Rectal smooth muscle tissue (tissue), 1 donor: ENCODE data around the gene MYADM.

Experiments used
- H3K27ac ChIP-seq: one replicate; pipeline ENCODE4 v1.7.0; 2013; ENCODE audit warnings: low read depth, low read length, inconsistent platforms
- H3K27me3 ChIP-seq: one replicate; pipeline ENCODE4 v1.7.0; 2013; ENCODE audit warnings: low read length; ENCODE audit not compliant: control insufficient read depth, insufficient read depth
- H3K36me3 ChIP-seq: one replicate; pipeline ENCODE4 v1.7.0; 2013; ENCODE audit warnings: low read length; ENCODE audit not compliant: control insufficient read depth, insufficient read depth
- H3K4me1 ChIP-seq: one replicate; pipeline ENCODE4 v1.7.0; 2013; ENCODE audit warnings: low read length; ENCODE audit not compliant: control insufficient read depth, insufficient read depth
- H3K4me3 ChIP-seq: one replicate; pipeline ENCODE4 v1.7.0; 2013; ENCODE audit warnings: low read length
- H3K9ac ChIP-seq: one replicate; pipeline ENCODE4 v1.7.0; 2013; ENCODE audit warnings: low read length

Gene MYADM

DNA sequence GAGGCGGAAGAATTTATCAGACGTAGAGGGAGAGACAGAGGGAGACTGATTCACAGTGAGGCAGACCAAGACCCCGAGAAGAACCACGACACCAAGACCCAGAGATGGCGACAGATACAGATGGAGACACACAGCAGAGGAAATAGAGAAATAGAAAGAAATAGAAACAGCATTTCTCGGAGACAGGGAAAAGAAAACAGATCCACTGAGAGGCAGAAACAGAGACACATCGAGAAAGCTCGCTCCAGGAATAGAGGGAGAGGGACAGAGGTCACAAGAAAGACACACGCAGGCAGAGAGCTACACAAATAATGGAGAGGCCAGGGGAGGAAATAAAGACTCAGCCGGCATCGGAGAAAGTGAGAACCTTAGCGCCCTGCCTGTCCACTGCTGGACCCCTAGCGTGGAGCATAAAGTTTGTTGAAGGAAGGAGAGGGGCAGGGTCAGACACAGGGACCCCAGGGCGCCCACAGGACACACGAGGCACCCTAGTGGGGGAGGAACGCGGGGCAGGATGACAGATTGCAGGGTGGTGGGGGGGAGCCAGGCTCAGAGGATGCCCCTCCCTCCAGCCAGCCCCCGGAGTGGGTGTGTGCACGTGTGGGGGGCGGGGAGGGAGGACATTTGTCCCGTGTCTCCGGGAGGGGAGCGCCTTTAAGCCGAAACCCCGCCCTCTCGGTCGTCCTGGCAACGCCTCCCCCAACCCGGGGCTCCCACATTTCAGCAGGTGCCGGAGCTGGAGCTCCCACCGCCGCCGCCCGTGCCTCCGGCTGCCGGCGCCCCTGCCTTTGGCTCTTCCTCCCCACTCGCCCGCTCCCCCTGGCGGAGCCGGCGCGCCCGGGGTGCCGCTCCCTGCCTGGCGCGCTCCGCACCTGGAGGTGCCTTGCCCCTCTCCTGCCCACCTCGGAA is 14.1 kb downstream of the MYADM start, which contains the start of gene PRKCG:
Gene PRKCG, plus strand, starts transcription at position 716 of the 909 bp plus-strand sequence. CDS start 298 bp downstream, outside the sequence.
- Histone ChIP-seq H3K4me1 (no peaks in the 10 kb centered on the region), H3K27ac (no peak within 1 kb of the TSS), H3K4me3 (no peak within 1 kb of the TSS), H3K27me3 (peaks cover 28% of the 10 kb centered on the region), H3K36me3 (no peaks in the 10 kb centered on the region), H3K9ac (no peak within 1 kb of the TSS)

DNA sequence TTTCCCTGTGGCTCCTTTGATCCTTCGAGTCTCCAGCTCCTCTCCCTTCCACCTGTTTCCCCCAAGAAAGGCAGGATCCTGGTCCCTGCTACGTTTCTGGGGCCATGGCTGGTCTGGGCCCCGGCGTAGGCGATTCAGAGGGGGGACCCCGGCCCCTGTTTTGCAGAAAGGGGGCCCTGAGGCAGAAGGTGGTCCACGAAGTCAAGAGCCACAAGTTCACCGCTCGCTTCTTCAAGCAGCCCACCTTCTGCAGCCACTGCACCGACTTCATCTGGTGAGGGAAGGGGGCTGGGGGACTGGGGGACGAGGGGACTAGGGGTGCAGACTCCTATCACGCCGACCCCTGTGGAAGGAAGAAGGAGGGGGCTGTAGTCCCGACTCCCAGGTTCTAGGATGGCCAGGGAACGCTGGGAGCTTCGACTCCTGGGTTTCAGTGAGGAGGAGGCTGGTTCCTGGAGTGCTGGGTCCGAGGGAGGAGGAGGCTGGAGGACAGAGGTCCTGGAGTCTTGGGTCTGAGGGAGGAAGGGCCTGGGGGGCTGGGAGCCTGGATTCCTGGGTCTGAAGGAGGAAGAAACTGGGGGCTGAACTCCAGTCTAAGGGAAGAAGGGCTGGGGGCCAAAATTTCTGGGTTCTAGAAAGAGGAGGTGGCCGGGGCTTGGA is 14.8 kb downstream of the MYADM start:
- H3K36me3 ChIP-seq, result no peaks in the 10 kb centered on the region
- no peaks in the 10 kb centered on the region for H3K4me1 ChIP-seq
- H3K4me3 ChIP-seq, result no peak overlapping the region
- no peak overlapping the region for H3K9ac ChIP-seq
- no peak overlapping the region for H3K27ac ChIP-seq
- peaks cover 28% of the 10 kb centered on the region for H3K27me3 ChIP-seq

DNA sequence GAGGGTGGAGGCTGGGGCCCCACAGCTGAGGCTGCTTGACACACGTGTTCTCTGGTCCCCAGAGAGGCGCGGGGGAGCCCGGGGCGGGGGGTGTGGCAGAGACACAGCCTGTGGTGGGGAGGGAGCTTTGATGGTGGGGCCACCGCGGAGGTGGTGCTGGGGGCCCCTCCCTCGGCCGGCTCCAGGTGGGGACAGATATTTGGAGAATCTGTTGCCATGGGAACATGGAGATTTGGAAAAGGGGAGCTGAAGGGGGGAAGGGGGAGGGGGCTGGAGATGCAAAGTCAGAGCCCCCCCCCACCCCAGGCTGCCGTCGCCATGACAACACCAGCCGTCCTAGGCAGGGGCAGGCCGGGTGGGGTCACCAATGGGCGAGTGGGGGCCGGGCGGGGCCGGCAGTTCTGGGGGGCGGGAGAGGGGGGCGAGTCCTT is 15.6 kb downstream of the MYADM start:
- Histone ChIP-seq H3K4me3 (no peak overlapping the region), H3K36me3 (no peaks in the 10 kb centered on the region), H3K4me1 (no peaks in the 10 kb centered on the region), H3K27me3 (peaks cover 28% of the 10 kb centered on the region), H3K27ac (no peak overlapping the region), H3K9ac (no peak overlapping the region)

DNA sequence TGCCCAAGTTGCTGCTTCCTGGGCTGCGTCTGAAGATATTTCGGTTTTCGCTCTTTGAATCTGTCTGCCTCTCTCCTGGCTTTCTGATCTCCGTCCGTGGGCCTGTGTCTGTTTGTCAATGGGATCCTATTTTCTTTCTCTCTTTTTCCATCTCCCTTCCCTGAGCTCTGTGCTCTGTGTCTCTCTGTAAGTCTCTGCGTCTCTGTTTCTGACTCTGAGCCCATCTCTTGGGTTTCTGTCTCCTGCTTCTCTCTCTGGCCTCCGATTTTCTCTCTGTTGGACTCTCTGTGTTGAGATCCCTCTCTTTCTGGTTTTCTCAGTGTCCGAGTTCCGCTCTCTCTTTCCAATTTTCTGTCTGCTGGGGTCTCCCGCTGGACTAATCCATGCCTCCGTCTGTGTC is 16.1 kb downstream of the MYADM start:
- Histone ChIP-seq H3K36me3 (no peaks in the 10 kb centered on the region), H3K4me3 (no peak overlapping the region), H3K9ac (no peak overlapping the region), H3K27me3 (peaks cover 28% of the 10 kb centered on the region), H3K27ac (no peak overlapping the region), H3K4me1 (no peaks in the 10 kb centered on the region)

GRCh38 chr19:53884256-53884655 is 16.6 kb downstream of the MYADM start:
- no peak overlapping the region for H3K27ac ChIP-seq
- H3K4me3 ChIP-seq, result no peak overlapping the region
- no peaks in the 10 kb centered on the region for H3K36me3 ChIP-seq
- peaks cover 28% of the 10 kb centered on the region for H3K27me3 ChIP-seq
- H3K4me1 ChIP-seq, result no peaks in the 10 kb centered on the region
- H3K9ac ChIP-seq, result no peak overlapping the region

- no peaks in the 10 kb centered on the region for H3K36me3 ChIP-seq
- H3K4me3 ChIP-seq, result no peak overlapping the region
- H3K9ac ChIP-seq, result no peak overlapping the region
- H3K27me3 ChIP-seq, result peaks cover 23% of the 10 kb centered on the region
- H3K27ac ChIP-seq, result no peak overlapping the region
- H3K4me1 ChIP-seq, result no peaks in the 10 kb centered on the region
Measured at GRCh38 chr19:53885036-53885435, 17.4 kb downstream of the MYADM start.

DNA sequence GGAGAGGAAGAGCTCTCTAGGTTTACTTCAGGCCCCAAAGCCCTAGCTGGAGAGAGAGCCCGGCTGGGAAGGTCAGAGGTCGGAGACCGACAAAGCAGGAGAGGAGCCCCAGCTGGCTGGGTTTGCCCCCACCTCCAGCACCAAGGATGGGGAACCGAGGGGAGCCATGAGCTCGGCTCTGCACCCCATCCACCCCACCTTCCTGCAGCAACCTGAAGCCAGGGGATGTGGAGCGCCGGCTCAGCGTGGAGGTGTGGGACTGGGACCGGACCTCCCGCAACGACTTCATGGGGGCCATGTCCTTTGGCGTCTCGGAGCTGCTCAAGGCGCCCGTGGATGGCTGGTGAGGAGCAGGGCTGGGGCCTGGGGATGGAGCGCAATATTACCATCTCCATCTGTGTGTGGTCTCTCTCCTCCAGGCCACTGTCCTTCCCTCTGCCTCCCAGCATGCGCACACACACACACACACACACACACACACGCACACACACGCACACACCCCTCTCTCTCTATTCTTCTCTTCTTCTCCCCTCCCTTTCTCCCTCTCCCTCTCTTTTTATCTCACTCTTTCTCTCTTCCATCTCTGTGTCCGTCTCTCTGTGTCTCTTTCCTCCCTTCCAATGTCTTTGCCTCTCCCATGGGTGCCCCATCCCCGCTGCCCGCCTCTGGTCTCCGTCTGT is 24.8 kb downstream of the MYADM start:
- no peaks in the 10 kb centered on the region for H3K27me3 ChIP-seq
- H3K4me1 ChIP-seq, result no peaks in the 10 kb centered on the region
- H3K36me3 ChIP-seq, result no peaks in the 10 kb centered on the region
- H3K27ac ChIP-seq, result no peak overlapping the region
- no peak overlapping the region for H3K4me3 ChIP-seq
- H3K9ac ChIP-seq, result no peak overlapping the region

DNA sequence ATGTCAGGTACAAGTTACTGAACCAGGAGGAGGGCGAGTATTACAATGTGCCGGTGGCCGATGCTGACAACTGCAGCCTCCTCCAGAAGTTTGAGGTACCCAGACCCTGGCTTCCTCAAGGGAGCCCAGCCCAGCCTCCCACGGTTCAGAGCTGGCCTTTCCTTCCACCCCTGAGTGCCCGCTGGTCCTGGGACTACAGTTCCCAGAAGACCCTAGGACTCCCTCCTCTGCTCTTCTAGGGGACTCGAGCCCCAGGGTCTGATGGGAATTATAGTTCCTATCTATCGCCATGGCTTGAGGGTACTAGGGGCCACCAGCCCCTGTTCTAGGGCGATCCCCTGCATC is 25.3 kb downstream of the MYADM start:
- H3K9ac ChIP-seq, result no peak overlapping the region
- peaks cover 2% of the 10 kb centered on the region for H3K27me3 ChIP-seq
- H3K27ac ChIP-seq, result no peak overlapping the region
- H3K4me3 ChIP-seq, result no peak overlapping the region
- no peaks in the 10 kb centered on the region for H3K36me3 ChIP-seq
- no peaks in the 10 kb centered on the region for H3K4me1 ChIP-seq

DNA sequence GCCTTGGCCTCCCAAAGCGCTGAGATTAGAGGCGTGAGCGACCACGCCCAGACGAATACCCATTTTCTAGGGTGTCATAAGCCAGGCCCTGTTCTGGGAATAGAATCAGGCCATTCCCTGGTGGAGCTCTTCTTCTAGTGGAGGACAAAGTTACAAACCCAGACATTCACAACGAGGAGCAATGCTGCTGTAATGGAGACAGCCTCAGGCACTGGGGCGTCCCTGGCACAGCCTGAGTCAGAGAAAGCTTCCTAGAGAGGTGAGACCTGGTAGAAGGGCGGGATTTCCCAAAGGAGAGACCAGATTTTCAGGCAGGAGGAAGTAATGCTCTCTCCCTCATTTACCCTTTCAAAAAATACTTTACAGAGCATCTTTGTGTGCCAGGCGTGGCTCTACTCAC is 27.0 kb downstream of the MYADM start:
- H3K27me3 ChIP-seq, result peaks cover 7% of the 10 kb centered on the region

GRCh38 chr19:53896682-53897081 is 29.0 kb downstream of the MYADM start:
- Histone ChIP-seq H3K27ac (no peak overlapping the region), H3K9ac (no peak overlapping the region), H3K27me3 (peaks cover 7% of the 10 kb centered on the region), H3K4me1 (no peaks in the 10 kb centered on the region), H3K4me3 (no peak overlapping the region), H3K36me3 (no peaks in the 10 kb centered on the region)

More for the DNA sequence above, 27.0 kb downstream of the MYADM start:
- Histone ChIP-seq H3K9ac (no peak overlapping the region), H3K36me3 (no peaks in the 10 kb centered on the region), H3K27ac (no peak overlapping the region), H3K4me3 (no peak overlapping the region), H3K4me1 (no peaks in the 10 kb centered on the region)

- peaks cover 7% of the 10 kb centered on the region for H3K27me3 ChIP-seq
- no peak overlapping the region for H3K4me3 ChIP-seq
- no peaks in the 10 kb centered on the region for H3K4me1 ChIP-seq
- H3K36me3 ChIP-seq, result no peaks in the 10 kb centered on the region
- no peak overlapping the region for H3K27ac ChIP-seq
- H3K9ac ChIP-seq, result no peak overlapping the region
Measured at GRCh38 chr19:53897459-53897858, 29.8 kb downstream of the MYADM start.

DNA sequence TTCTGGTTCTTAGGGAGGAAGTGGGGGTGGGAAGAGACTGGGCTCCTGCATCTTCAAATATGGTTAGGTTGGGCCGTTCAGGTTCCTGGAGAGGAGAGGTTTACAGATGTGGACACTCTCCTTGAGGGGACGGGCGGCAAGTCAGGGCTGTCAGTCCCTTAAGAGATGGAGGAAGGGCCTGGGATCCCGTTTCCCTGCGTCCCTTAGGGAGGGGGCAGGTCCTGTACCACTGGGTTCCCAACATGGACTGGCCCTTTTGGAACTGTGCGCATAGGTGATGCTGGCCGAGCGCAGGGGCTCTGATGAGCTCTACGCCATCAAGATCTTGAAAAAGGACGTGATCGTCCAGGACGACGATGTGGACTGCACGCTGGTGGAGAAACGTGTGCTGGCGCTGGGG is 30.5 kb downstream of the MYADM start:
- Histone ChIP-seq H3K36me3 (no peaks in the 10 kb centered on the region), H3K4me3 (no peak overlapping the region), H3K27ac (no peak overlapping the region), H3K27me3 (peaks cover 7% of the 10 kb centered on the region), H3K9ac (no peak overlapping the region), H3K4me1 (no peaks in the 10 kb centered on the region)
